Endothelial cell of umbilical vein (primary cell): ENCODE results near the gene XAF1. TPM values are rescaled to one million over a fixed set of nuclear protein-coding genes. Genes with fewer than 3 reads are reported as not detected.

Source experiments
- BruUV-seq: library from RNA; stranded (reverse); fragments of 400-500 nt; replicated peaks from 2 replicates; lab custom pipeline; 2021; lab: Mats Ljungman, UMichigan
- CTCF ChIA-PET: fragments of 300-600, 350-600 bp; sonication (Branson Sonifier 250); formaldehyde crosslinking; loops from one replicate; lab custom pipeline; 2021; ENCODE audit warnings: antibody characterized with exemption, inconsistent platforms; lab: Charles Lee
- POLR2A ChIA-PET: fragments of 300-600, 350-600 bp; sonication (Branson Sonifier 250); formaldehyde crosslinking; loops from one replicate; lab custom pipeline; 2021; ENCODE audit warnings: antibody characterized with exemption, inconsistent platforms; lab: Charles Lee
- DNase-seq: peaks from one replicate; pipeline ENCODE4 v3.0.0-alpha.2; 2011; ENCODE audit warnings: low read depth, low spot score
- FAIRE-seq: peaks from 2 replicates; lab custom pipeline; 2011; peaks lifted over from hg19 to GRCh38; lab: Jason Lieb, UNC
- H2AFZ ChIP-seq: 2 replicates; pipeline ENCODE4 v1.6.0; 2012; ENCODE audit warnings: low read depth, low read length, control low read depth, inconsistent platforms
- H3K27ac ChIP-seq: 2 replicates; pipeline ENCODE4 v1.5.1; 2011; ENCODE audit warnings: low read depth, mild to moderate bottlenecking, control low read depth, low read length, moderate library complexity; ENCODE audit not compliant: insufficient read depth
- H3K27me3 ChIP-seq, 2 experiments: 2 replicates each; pipeline versions ENCODE4 v1.6.0 to v1.6.1; 2011; ENCODE audit warnings: low read length in 2 of 2, mixed read lengths in 1 of 2; ENCODE audit not compliant: control insufficient read depth in 2 of 2, insufficient read depth in 2 of 2
- H3K36me3 ChIP-seq, 2 experiments: 2 replicates in 1 of 2; 3 replicates in 1 of 2; pipeline ENCODE4 v1.5.1; 2011; ENCODE audit warnings: low read length in 2 of 2, mild to moderate bottlenecking in 1 of 2, moderate library complexity in 1 of 2; ENCODE audit not compliant: control insufficient read depth in 2 of 2, insufficient read depth in 2 of 2; ENCODE audit errors: extremely low read depth in 1 of 2
- H3K4me1 ChIP-seq: 3 replicates; pipeline ENCODE4 v1.5.1; 2011; ENCODE audit warnings: mild to moderate bottlenecking, low read length; ENCODE audit not compliant: control insufficient read depth, insufficient read depth; ENCODE audit errors: extremely low read depth
- H3K4me2 ChIP-seq: 2 replicates; pipeline ENCODE4 v1.6.1; 2011; ENCODE audit warnings: low read length, control low read depth, mixed read lengths; ENCODE audit not compliant: insufficient read depth
- H3K4me3 ChIP-seq, 3 experiments: fragments of 200-600 bp in 1 of 3; sonication (generic), shearing (Covaris generic) in 1 of 3; replicated peaks in 1 of 3; 2 replicates each; pipeline ENCODE4 v1.5.1; 2011 to 2016; ENCODE audit warnings: control low read depth in 3 of 3, low read length in 3 of 3, mild to moderate bottlenecking in 2 of 3, inconsistent platforms in 1 of 3, low read depth in 1 of 3, moderate library complexity in 1 of 3; ENCODE audit not compliant: insufficient read depth in 1 of 3
- H3K79me2 ChIP-seq: 2 replicates; pipeline ENCODE4 v1.6.0; 2012; ENCODE audit warnings: low read length, inconsistent platforms; ENCODE audit not compliant: control insufficient read depth, insufficient read depth
- H3K9ac ChIP-seq: replicated peaks from 2 replicates; pipeline ENCODE3; 2011; ENCODE audit warnings: low read length, control low read depth; ENCODE audit not compliant: insufficient read depth; ENCODE audit errors: extremely low read depth
- H3K9me1 ChIP-seq: replicated peaks from 3 replicates; pipeline ENCODE4 v1.6.0; 2011; ENCODE audit warnings: mild to moderate bottlenecking, low read length; ENCODE audit not compliant: control insufficient read depth, insufficient read depth; ENCODE audit errors: extremely low read depth
- H3K9me3 ChIP-seq: replicated peaks from 2 replicates; pipeline ENCODE4 v1.5.1; 2012; ENCODE audit warnings: low read length, inconsistent platforms; ENCODE audit not compliant: control insufficient read depth, insufficient read depth
- H4K20me1 ChIP-seq: replicated peaks from 2 replicates; pipeline ENCODE3; 2011; ENCODE audit warnings: mild to moderate bottlenecking, low read length; ENCODE audit not compliant: control insufficient read depth, insufficient read depth; ENCODE audit errors: extremely low read depth
- EZH2 ChIP-seq: IDR thresholded peaks from 2 replicates; pipeline ENCODE4 v1.6.1; 2012; ENCODE audit warnings: borderline replicate concordance, low read depth, mild to moderate bottlenecking, moderate library complexity, low read length, inconsistent platforms; ENCODE audit not compliant: severe bottlenecking
- FOS ChIP-seq: IDR thresholded peaks from 2 replicates; pipeline ENCODE4 v1.6.1; 2011; ENCODE audit warnings: mild to moderate bottlenecking, low read length, moderate library complexity, borderline replicate concordance; ENCODE audit not compliant: insufficient read depth
- GATA2 ChIP-seq: IDR thresholded peaks from 2 replicates; pipeline ENCODE4 v1.7.0; 2011; ENCODE audit warnings: low read depth, mild to moderate bottlenecking, moderate library complexity, mixed read lengths, low read length; ENCODE audit not compliant: insufficient read length, insufficient read depth
- JUN ChIP-seq: IDR thresholded peaks from 2 replicates; pipeline ENCODE4 v1.6.1; 2011; ENCODE audit warnings: borderline replicate concordance, low read depth; ENCODE audit not compliant: insufficient read length, insufficient read depth
- MYC ChIP-seq: IDR thresholded peaks from one replicate; pipeline ENCODE4 v1.6.1; 2011; ENCODE audit warnings: mild to moderate bottlenecking, low read depth, low read length
- POLR2A ChIP-seq: IDR thresholded peaks from 2 replicates; pipeline ENCODE4 v1.6.1; 2012; ENCODE audit warnings: low read depth, mild to moderate bottlenecking, control low read depth, low read length
- POLR2AphosphoS5 ChIP-seq: IDR thresholded peaks from 2 replicates; pipeline ENCODE4 v1.6.1; 2012; ENCODE audit warnings: low read depth, mild to moderate bottlenecking, control low read depth, low read length, moderate library complexity; ENCODE audit not compliant: insufficient read depth
- dilution Hi-C: fragments of 300-500 bp; cut with MboI; formaldehyde crosslinking; loops from one replicate; pipeline ENCODE4 v1.15.0; 2019; ENCODE audit warnings: low sequenced_read_pairs; ENCODE audit not compliant: extremely low pct_ligation_motif_present
- intact Hi-C: fragments of 100-400 bp; cut with micrococcal nuclease; formaldehyde crosslinking; loops from one replicate; pipeline ENCODE4 v1.10.0; 2022
- polyA plus RNA-seq, 4 experiments: library from polyadenylated mRNA; depleted of rRNA in 3 of 4; stranded (reverse) in 3 of 4; unstranded in 1 of 4; fragments of >200 nt; gene quantifications; 2 replicates each; pipeline versions ENCODE4 v1.2.1 to v1.2.3, GENCODE V29; 2011 to 2012; ENCODE audit warnings: missing spikeins in 1 of 4
- total RNA-seq: library from RNA; stranded (reverse); gene quantifications from 2 replicates; pipeline ENCODE4 v1.2.3, GENCODE V29; 2021
- TF ChIP-seq, protein P1 (sequence below), 2 donors: IDR thresholded peaks; 1 replicate in 1 of 2; 2 replicates in 1 of 2; pipeline ENCODE4 v1.5.1; 2011; ENCODE audit warnings: low read length in 2 of 2, mild to moderate bottlenecking in 2 of 2, moderate library complexity in 2 of 2, control low read depth in 1 of 2, inconsistent platforms in 1 of 2, low read depth in 1 of 2; ENCODE audit not compliant: insufficient read depth in 1 of 2; ENCODE audit errors: extremely low read depth in 1 of 2
- TF ChIP-seq, protein P2 (sequence below): IDR thresholded peaks from 2 replicates; pipeline ENCODE4 v1.6.1; 2011; ENCODE audit not compliant: insufficient read depth, insufficient read length

The XAF1 gene
- total and polyA plus RNA-seq, 2 donors (not counting 3 experiments of a cell fraction or from before 2014, with no cell fraction given) = 6.3 to 21.5 TPM

DNA sequence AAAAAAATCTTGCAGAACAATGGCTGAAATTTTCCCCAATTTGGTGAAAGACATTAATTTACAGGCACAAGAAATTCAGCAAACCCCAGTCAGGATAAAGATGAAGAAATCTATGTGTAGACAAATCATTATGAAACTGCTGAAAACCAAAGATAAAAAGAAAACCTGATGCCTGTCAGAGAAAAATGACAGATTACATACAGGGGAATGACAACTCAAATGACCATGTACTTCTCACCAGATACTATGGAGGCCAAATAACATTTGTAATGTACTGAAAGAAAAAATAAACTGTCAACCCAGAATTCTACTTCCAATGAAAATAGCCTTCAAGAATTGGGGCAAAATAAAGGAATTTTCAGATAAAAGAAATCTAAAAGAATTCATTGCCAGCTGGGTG lies 7.2 kb upstream of the XAF1 start:
- Histone ChIP-seq H3K36me3 (no peaks in the 10 kb centered on the region), H3K4me1 (peaks cover 23% of the 10 kb centered on the region), H3K27ac (no peak overlapping the region), H2AFZ (no peak overlapping the region), H3K9ac (no peak overlapping the region), H4K20me1 (no peaks in the 10 kb centered on the region), H3K9me1 (no peaks in the 10 kb centered on the region), H3K4me2 (no peak overlapping the region), H3K4me3 (no peak overlapping the region), H3K27me3 (peaks cover 3 to 5% of the 10 kb centered on the region in 2 experiments), H3K79me2 (no peaks in the 10 kb centered on the region), H3K9me3 (no peaks in the 10 kb centered on the region)
- ChIA-PET POLR2A (no interaction called here), CTCF (interaction anchor here (0.9 to 5.8 kb wide), 4 partner anchors 12 to 145 kb away, joined by 3 to 81 read pairs (median 10); partner anchors contain the start of gene SLC13A5)
- intact Hi-C loops (loop anchor here (1.0 to 5.0 kb wide), 2 partner anchors 52 to 671 kb away; no protein-coding TSS in a partner anchor), dilution Hi-C loops (no loop called here)
- no peak for FAIRE-seq
- no peak for DNase-seq
- no peak for TF ChIP-seq MYC
- no peak for TF ChIP-seq GATA2
- TF ChIP-seq EZH2 = no peak
- TF ChIP-seq, protein P1, sequence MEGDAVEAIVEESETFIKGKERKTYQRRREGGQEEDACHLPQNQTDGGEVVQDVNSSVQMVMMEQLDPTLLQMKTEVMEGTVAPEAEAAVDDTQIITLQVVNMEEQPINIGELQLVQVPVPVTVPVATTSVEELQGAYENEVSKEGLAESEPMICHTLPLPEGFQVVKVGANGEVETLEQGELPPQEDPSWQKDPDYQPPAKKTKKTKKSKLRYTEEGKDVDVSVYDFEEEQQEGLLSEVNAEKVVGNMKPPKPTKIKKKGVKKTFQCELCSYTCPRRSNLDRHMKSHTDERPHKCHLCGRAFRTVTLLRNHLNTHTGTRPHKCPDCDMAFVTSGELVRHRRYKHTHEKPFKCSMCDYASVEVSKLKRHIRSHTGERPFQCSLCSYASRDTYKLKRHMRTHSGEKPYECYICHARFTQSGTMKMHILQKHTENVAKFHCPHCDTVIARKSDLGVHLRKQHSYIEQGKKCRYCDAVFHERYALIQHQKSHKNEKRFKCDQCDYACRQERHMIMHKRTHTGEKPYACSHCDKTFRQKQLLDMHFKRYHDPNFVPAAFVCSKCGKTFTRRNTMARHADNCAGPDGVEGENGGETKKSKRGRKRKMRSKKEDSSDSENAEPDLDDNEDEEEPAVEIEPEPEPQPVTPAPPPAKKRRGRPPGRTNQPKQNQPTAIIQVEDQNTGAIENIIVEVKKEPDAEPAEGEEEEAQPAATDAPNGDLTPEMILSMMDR (IDR thresholded peaks at IDR 0.05; ENCODE audit: extremely low read depth in 1 of 2, insufficient read depth in 1 of 2, low read depth in 1 of 2, low read length in 2 of 2) = no peak
- no peak for TF ChIP-seq JUN
- no peak for TF ChIP-seq POLR2A
- TF ChIP-seq, protein P2, sequence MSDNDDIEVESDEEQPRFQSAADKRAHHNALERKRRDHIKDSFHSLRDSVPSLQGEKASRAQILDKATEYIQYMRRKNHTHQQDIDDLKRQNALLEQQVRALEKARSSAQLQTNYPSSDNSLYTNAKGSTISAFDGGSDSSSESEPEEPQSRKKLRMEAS = no peak
- no peak for TF ChIP-seq FOS
- TF ChIP-seq POLR2AphosphoS5 = no peak
- BruUV-seq = no TSS peak
